Fibroblast of lung (primary cell): ENCODE data around the gene LAMB2.

Experiments used
- EZH2 ChIP-seq: IDR thresholded peaks from 2 replicates; pipeline ENCODE4 v1.5.1; 2012; ENCODE audit warnings: low read length, control low read depth, mild to moderate bottlenecking; ENCODE audit errors: missing control alignments
- TF ChIP-seq, protein P1 (sequence below), 2 donors: IDR thresholded peaks in 1 of 2; conservative IDR thresholded peaks in 1 of 2; 1 replicate in 1 of 2; 2 replicates in 1 of 2; pipeline ENCODE4 v1.5.1; 2011 to 2012; ENCODE audit warnings: low read length in 2 of 2, control low read depth in 1 of 2, inconsistent platforms in 1 of 2, low read depth in 1 of 2, mild to moderate bottlenecking in 1 of 2

DNA sequence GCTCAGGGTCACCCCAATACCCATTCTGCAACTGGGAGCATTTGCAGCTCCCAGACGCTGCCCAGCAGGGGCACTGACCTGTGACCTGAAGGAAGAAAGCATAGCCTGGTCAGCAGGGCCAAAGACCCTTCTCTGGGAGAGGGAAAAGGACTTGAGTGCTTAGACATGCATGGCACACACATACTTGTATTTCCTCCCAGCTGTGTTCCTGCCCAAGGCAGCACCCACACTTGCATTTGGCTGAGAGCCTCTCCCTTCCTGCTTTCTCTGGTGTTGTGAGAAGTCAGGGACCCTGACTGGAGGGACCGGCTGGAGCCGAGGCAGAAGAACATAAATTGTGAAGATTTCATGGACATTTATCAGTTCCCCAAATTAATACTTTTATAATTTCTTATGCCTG, 7.2 kb upstream of the LAMB2 start:
- TF ChIP-seq, protein P1, sequence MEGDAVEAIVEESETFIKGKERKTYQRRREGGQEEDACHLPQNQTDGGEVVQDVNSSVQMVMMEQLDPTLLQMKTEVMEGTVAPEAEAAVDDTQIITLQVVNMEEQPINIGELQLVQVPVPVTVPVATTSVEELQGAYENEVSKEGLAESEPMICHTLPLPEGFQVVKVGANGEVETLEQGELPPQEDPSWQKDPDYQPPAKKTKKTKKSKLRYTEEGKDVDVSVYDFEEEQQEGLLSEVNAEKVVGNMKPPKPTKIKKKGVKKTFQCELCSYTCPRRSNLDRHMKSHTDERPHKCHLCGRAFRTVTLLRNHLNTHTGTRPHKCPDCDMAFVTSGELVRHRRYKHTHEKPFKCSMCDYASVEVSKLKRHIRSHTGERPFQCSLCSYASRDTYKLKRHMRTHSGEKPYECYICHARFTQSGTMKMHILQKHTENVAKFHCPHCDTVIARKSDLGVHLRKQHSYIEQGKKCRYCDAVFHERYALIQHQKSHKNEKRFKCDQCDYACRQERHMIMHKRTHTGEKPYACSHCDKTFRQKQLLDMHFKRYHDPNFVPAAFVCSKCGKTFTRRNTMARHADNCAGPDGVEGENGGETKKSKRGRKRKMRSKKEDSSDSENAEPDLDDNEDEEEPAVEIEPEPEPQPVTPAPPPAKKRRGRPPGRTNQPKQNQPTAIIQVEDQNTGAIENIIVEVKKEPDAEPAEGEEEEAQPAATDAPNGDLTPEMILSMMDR (conservative IDR thresholded peaks at IDR 0.05 in 1 of 2, IDR thresholded peaks at IDR 0.05 in 1 of 2; ENCODE audit: low read depth in 1 of 2, low read length in 2 of 2) = no peak
- TF ChIP-seq EZH2 = no peak
